AML-193 (cell line): Measurements from ENCODE around the gene MYO18A.

ENCODE experiments used
- DNase-seq, 2 experiments: peaks; one replicate each; lab custom pipeline; 2025; lab: John Stamatoyannopoulos, UW

Gene MYO18A

DNA sequence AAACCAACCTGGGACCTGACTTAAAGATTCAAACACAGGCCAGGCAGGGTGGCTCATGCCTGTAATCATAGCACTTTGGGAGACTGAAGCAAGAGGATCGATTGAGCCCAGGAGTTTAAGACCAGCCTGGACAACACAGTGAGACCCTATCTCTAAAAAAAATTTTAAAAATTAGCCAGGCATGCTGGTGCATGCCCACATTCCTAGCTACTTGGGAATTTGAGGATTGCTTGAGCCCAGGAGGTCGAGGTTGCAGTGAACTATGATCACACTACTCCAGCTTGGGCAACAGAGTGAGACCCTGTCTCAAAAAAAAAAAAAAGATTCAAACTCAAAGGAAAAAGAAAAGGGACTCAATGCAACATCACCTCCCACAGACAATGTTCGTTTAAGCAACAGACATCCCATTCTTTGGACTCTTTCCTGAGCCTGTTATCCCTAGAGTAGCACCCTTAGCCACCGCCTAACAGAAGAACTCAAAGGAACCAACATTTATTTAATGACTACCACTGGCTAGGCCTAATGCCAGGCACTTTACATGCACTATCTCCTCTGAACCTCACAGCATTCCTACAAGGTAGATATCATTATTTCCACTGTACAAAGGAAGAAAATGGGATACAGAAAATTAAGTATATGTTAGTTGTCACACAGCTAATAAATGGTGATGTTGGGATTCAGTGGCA, 12.7 kb downstream of the MYO18A start:
- no peak for DNase-seq

DNA sequence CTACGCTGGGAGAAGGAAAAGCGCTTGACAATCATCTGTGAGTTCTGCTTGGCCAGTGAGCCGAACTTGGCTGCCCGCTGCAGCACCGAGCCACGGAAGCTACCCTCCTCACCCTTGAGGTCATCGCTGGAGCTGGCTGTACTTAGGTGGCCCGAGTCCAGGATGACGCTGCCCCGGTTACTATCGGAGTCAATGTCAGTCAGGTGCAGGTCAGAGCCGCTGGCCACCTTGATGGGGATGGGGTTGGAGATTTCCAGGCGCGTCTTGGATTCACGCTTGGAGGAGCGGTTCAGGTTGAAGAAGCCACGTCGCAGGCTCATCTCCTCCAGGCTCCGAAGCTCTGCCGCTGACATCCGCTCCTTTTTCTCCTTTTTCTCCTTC, 13.7 kb downstream of the MYO18A start:
- no peak for DNase-seq

DNA sequence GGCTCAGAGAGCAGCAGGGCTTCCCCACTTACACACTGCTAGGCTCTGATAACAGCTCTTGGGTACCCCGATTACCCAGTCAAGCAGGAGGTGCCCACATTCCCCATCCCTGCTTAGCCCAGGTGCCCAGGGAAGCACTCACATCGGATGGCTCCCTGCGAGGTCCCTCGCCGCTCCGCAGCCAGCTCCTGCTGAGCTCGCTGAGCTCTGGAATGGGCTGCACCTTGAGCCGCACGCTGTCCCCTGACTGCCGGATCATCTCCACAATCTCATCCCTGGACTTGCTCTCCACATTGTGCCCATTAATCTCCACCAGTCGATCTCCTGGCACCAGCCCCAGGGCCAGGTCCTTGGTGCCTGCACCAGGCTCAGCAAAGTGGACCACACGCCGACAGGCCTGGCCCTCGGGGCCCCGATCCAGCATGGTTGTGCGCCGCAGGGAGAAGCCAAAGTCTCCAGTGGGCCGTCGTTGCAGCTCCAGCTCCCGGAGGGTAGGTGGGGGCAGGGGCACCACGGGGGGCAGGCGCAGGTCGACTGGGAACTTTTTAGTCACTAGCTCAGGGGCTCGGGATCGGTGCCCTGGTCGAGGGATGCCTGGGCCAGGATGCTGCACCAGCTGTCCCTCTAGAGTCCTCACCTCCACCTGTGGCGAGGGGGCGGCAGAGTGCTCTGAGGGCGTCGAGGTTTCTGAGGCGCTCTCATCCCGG, 14.2 kb downstream of the MYO18A start:
- no peak for DNase-seq

DNA sequence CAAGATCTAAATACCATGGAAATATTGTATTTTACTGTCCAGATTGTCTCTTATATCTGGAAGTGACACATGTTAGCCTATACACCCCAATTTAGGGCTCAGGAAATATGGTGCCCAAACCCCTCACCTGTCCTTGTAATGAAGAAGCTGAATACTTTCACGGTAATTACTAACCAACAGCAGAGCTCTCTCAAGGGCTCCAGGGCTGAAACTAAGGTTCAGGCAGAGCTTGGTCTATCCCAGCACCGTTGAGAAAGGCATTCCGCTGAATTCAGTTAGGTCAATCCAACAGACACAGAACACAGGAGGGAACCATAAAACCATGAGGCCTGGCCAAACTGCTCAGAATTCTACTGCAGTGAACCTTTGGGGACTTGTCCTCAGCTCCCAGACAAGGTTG, 14.9 kb downstream of the MYO18A start:
- DNase-seq: no peak

DNA sequence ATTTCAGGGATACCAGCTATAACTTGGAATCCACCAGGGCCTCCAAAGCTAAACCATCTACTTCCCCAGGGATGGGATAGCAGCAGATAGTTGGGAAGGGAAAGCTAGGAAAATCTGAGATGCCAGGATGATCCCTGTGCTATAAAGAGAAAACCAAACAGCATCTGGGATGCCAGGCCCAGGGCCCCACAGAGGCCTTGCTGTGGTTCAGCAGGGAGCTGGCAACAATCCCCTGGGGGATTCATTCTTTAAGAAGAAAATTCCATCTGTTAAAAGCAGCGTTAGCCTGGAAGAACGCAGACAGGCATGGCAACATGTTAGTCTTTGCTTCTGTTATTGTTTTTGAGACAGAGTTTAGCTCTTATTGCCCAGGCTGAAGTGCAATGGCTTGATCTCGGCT, 16.6 kb downstream of the MYO18A start:
- DNase-seq: no peak

DNA sequence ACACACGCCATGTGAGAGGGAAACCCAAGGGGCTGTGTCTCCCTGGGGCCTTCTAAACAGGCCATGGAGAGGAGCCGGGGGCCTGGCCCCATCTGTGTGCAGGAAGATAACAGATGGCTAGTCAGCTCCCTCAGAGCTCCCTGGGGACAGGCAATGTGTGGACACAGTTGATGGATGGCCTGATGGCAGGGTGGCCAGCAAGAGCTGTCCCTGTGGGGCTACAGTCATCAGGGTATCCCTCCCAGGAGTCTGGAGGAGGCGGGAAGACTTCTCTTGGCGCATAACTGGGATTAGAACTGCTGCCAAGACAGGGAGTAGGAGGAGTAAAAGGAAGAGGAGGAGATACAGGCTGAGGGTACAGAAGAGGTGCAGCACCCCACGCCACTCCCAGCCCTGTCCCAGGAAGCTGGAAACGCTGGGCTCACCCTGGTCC, 17.3 kb downstream of the MYO18A start:
- DNase-seq: no peak

DNA sequence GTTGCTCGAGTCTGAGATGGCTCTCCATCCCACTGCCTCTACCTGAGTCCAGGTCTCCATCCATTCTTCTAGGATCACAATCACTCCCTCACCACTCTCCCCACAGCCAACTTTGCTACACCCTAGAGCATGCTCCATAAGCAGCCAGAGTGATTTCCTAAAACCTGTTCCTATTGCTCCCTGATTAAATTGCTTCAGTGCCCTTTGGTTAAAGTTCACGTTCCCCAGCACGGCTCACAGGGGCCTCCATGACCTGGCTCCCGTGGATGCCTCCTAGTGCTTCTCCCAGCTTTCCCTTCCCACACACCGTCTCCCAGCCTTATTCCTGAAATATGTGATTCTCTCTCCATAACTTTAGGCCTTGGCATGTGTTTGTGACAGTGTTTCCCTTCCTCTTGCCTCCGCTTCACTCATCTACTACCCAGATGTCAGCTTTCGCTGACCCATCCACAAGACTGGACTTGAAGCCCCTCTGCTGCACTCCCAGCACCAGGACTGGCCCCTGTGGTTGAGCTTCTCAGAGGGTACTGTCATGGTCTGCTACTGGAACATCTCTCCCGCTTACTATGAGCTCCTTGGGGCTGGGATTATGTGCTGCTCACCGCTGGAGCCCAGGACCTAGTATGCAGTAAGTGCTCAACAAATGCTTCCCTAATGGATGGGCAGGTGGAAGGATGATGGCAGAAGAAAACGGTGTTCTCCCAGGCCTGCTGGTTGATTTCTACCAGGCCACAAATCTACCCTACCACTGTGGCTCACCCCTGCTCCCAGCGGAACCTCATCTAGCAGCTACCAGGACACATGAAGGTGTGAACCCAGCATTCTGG, 17.9 kb downstream of the MYO18A start:
- no peak for DNase-seq

DNA sequence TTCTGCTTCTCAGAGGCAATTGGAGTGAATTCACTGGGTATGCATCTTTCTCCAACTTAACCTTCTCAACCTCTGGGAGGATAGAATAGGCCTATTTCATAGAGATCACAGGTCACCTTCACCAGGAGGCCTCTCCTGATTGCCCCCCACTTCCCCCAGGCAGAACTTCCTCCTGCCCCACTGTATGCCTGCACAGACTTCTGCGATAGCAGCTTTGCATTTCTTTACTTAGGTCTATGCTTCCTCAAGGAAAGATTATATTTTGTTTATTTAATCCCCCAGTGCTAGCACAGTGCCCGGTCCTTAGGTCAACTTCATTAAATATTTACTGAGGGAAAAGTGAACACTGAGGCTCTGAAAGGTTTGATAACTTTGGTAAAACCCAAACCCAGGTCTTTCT, 19.9 kb downstream of the MYO18A start:
- no peak for DNase-seq

DNA sequence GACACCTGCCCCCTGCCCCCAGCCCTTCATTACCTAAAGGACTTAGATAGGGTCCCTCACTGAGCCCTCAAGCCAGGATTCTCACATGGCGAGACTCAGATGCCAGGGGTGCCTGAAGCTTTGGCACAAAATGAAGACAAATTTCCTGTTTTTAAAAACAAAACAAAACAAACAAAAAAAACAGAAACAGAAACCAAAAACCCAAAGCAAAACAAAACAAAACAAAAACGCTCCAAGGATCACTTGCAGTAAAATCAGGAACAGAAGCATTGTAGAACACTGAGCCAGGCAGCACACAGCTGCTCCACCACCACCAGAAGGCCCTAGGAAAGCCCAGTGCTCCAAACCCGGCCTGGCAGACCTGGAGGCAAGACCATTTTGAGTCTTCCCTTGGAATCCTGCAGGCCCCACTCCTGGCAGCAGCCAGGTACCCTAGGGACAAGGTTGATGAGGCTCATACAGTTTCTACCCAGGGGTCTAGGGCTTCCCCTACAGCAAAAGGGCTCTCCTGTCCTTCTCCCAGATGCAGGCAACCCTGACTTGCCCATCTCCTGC, 20.8 kb downstream of the MYO18A start:
- no peak for DNase-seq

DNA sequence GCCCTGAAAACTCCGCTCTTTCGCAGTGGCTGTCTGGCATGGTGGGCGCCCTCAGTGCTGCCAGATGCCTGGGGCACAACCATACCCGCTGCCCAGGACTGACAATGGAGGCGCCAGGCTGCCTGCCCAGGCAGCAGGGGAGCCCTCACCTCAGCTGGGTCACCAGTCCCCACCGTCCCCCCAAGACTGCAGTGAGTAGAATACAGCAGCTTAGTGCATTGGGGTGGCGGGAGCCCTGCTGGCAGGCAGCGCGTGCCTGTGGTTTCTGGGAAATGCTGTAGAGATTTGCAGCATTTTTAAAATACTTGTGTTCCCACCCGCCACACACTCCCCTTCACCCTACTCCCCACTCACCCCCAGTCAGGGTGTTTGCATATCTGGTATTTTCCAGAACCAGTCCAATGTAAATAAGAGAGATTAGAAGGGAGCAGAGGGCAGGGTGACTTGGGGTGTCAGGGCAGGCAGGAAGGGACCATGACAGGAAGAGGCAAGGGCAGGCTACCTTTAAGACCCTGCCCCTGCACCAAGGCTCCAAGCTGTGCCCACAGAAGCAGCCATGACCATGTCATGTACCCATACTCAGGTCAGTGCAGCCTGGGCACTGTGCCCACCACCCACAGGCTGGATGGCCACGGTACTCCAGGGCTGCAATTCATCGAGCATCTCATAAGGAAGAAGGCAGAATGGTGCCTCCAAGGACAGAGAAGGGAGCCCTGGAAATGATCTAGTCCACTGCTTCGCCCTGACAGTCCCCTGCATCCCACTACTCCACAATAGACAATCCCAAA, 21.5 kb downstream of the MYO18A start:
- DNase-seq: no peak

DNA sequence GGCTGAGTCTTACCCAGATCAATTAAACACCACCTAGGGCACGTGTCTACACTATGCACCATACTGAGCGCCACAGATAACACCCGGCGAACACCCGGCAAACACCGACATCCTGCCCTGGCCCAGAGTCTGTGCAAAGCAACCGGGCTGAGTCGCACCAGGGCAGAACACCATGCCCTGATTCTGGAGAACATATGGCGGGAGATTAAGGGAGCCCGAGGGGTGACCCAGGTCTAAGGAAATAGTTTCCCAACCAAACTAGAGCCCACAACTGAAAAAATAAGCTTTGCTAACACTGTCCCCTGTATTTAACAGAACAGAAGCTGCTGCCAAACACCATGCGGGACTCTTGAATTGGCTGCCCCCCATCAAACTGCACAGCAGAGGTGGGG, 22.1 kb downstream of the MYO18A start:
- no peak for DNase-seq

DNA sequence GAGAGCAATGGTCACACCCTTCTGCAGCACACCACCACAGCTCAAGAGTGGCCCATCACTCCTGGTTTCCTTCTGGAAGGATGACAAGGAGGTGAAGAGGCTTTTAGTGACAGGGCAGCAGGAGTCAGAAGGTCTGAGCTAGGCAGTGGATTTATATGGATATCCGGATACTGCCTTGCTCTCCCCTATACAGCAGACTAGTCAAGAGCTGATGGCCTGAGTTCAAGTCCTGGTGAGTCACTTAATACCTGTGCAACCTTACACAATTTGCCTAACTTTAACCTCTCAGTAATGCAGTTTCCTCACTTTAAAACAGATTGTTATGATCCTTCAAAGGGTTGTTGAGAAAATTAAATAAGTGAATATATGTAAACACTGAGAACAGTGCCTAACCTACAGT, 22.9 kb downstream of the MYO18A start:
- DNase-seq: no peak

DNA sequence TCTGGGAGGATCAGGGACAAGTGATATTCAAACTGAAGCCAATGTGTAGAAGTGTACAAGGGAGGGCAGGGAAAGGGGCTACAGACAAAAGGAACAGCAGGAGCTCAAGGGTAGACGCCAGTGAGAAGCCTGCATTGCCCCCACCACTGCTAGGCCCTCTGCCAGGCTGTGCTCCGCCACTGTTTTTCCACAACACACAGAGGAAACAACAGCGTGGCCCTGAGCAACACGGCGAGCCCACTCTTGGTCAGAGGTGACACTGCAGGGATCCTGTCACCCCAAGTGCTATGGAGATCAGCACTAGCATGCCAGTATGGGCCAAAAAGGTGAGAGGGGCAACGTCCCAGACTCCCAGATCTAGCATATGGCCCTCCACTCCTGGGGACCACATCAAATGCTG, 23.4 kb downstream of the MYO18A start:
- DNase-seq: no peak

DNA sequence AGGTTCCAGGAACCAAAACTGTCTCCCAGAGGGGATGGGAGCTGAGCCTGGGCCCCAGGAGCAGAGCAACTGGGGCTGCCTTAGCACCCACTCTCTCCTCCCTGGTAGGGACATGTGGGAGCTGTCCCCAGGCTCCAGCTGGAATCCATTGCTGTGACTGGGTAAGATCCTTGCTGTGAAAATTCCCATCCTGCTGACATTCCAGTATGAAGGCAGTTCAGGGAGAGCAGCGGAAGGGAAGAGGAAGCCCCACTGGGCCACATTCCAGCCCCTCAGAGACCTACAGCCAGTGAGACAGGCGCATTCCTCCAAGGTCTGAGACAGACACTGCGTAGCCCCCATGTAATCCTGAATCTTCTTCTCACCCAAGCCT, 24.2 kb downstream of the MYO18A start:
- no peak for DNase-seq

DNA sequence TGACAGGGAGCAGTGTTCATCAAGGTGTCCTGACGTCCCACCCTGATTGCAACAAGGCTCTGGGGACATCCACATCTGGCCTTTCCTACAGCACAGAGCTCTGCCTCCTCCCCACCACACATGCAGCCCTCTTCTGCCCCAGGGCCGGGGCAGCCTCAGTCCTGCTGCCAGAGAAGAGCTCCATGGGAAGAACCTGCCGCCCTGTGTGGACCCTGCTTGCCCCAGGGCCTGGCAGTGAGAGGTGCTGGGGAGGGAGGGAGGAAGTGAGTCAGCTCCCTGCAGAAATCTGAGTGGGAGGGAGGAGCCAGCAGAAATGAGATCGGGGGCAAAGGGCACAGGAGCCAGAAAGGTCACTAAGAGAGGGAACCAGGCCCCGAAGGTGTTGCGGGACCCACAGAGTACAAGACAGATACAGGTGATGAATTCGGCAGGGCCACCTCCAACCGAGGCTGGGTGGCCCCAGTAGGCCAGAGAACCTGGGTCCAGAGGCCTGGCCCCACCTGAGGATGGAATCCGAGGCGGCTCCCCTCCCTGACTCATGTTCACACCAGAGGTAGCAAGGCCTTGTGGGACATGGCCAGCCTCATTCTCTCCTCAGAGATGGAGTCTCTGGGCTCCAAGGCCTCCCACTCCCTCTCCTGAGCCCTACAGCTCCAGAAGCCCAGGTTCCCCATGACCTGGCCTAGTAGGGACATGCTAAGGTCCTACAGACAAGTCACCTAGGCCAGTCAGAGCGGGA, 24.8 kb downstream of the MYO18A start:
- DNase-seq: peak; percentile 59 to 70

DNA sequence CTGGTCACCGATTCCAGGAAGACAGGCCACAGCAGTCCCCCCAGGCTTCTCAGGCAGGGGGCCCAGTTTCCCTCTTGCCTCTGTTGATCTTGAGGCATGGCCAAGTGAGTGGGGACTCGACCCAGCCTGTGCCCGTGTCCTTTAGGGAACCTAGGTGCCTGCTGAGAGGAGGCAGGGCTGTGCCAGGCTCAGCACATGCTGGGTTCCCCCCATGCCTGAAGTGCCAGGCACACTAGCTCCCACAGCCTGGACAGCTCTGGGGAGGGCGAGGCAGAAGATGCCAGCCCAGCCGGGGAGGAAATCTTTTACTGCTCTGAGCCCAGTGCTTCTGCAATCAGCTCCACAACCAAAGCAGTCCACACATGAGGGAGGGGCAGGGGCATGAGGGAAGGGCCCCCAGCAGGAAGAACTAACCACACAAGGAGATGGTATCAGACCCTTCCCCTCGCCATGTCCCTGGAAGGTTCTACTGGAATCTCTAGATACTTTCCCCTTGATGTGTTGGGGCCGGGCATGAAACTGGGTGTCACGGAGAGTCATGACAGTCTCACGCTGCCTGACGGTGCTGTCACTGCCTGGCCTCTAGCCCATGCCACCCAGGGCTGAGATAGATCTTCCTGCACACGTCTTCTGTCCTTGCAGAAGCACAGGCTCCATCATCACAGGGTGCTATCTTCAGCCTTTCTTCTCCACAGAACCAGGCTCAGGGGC, 25.5 kb downstream of the MYO18A start:
- no peak for DNase-seq

DNA sequence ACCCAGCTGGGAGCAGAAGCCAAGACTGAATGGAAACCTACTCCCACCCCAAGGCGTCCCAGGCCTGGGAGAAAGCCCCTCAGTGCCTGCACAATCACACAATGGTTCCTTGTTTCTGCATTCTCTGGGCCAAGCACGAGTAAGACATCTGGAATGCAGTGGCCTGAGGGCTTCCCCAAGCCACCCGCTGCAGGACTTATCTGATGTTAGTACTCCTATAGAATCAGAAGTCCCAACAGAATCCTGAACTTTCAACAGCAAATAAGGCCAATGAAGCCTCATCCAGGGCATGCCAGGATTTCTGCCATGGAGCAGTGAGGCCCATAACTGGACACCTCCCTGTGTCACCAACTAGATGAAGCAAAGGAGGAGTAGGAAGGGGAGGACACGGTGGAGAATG, 28.6 kb downstream of the MYO18A start:
- no peak for DNase-seq

DNA sequence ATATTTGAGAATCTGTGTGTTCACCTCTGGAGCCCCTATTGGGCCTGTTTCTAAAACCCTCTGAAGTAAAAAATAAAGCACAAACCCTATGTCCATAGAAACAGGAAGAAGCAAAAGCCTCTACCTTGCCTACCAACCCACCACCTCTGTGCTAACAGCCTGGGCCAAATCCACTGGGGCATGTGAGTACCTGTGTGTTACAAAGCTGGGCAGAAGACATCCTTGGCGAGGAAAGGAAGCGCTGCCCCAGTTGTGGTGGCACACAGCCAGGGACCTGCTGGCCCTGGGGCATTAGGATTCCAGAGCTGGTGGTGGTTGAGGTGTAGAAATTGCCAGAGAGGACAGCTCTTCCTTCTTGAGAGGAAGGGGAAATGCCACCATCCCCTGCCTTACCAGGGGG, 30.0 kb downstream of the MYO18A start:
- DNase-seq: peak; percentile 59 to 66

DNA sequence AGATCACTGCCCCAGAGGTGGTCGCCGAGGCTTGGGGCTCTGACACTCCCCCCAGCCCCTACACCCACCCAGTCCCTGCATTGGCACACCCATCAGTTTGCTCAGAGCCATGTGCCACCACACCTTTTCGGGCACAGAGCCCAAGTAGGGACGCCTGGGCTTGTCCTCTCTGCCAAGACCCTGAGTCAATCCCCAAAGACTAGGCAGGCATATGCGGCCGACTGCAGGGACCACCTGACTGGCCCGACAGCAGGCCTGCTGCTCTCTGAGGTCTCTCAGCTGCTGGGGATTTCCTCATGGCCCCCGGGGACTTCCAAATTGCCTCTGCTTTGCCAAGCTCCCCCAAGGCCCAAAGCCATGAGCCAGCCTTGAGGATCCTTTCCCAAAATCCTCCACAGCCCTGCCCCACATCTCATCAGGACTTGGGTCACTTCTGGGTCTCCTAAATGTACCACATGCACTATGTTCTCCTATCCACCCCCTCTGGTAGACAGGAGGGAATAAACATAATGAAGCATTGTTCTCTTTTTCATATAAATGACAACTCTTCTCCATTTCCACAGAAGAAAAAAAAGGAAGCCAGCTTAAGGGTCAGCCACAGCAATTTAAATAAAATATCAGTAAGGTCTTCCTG, 30.6 kb downstream of the MYO18A start:
- peak; percentile 46 to 50 for DNase-seq

DNA sequence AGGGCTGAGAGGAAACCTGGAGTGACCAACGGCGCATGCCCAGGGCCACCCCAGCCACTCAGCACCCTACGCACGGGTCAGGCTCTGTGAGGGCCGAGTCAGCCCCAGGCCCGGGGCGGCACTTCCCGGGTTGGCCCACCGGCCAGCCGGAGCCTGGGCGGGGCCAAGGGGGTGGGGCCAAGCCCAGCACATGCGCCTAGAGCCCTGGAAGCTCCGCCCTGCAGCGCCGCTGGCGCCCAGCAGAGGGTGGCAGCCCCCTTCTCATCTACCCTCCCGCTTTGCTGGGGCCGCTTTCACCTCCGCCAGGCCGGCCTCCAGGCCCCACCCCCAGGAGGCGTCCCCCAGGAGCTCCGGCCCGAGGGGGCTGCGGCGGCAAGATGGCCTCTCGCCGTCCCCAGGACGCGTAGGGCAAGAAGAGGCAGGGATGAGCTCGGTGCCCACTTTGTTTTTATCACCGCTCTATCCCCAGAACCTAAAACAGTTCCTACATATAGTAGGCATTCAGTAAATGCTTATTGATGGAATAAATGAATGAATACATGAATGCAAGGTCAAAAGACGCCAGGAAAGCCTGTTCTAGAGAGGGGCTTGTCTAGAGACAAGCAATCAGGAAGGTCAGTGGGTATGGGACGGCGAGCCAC, 31.3 kb downstream of the MYO18A start:
- DNase-seq: peak; percentile 87 to 95
